GM23338 (cell line): ENCODE data around the gene CRYBG2. TPM values are rescaled to one million over a fixed set of nuclear protein-coding genes. Genes with fewer than 3 reads are reported as not detected.

Experiments used
- ATAC-seq: fragments of 200-7000 bp; cut with Tn5 transposase; 3 replicates; pipeline ENCODE4 v1.9.1; 2020
- DNase-seq: peaks from one replicate; pipeline ENCODE4 v3.0.0-alpha.2; 2015; ENCODE audit warnings: low spot score
- H2AFZ ChIP-seq: fragments of 200-600 bp; sonication (generic); 2 replicates; pipeline ENCODE4 v1.8.0; 2016; ENCODE audit warnings: antibody characterized with exemption, mild to moderate bottlenecking, moderate library complexity
- H3F3A ChIP-seq: fragments of 200-600 bp; sonication (generic); replicated peaks from 2 replicates; pipeline ENCODE4 v1.8.0; 2017; ENCODE audit warnings: antibody characterized with exemption, mixed run types, low read depth
- H3K27ac ChIP-seq: fragments of 200-600 bp; sonication (generic); 2 replicates; pipeline ENCODE4 v1.6.1; 2016; ENCODE audit warnings: low read depth
- H3K27me3 ChIP-seq: fragments of 200-600 bp; sonication (generic); 2 replicates; pipeline ENCODE4 v1.8.0; 2016; ENCODE audit warnings: mild to moderate bottlenecking, mixed run types, moderate library complexity; ENCODE audit not compliant: insufficient read depth
- H3K36me3 ChIP-seq: fragments of 200-600 bp; sonication (generic); 2 replicates; pipeline ENCODE4 v1.8.0; 2016; ENCODE audit warnings: mild to moderate bottlenecking; ENCODE audit not compliant: insufficient read depth
- H3K4me1 ChIP-seq: fragments of 200-600 bp; sonication (generic); 2 replicates; pipeline ENCODE4 v1.8.0; 2016; ENCODE audit warnings: mild to moderate bottlenecking, moderate library complexity; ENCODE audit not compliant: insufficient read depth
- H3K4me2 ChIP-seq: fragments of 200-600 bp; sonication (generic); 2 replicates; pipeline ENCODE4 v1.7.1; 2017; ENCODE audit warnings: mixed run types
- H3K4me3 ChIP-seq: fragments of 200-600 bp; sonication (generic); 2 replicates; pipeline ENCODE4 v1.6.1; 2016; ENCODE audit warnings: mixed run types
- H3K79me2 ChIP-seq: fragments of 200-600 bp; sonication (generic); replicated peaks from 2 replicates; pipeline ENCODE4 v1.8.0; 2017; ENCODE audit warnings: mild to moderate bottlenecking; ENCODE audit not compliant: insufficient read depth
- H3K9me2 ChIP-seq: fragments of 200-600 bp; sonication (generic); 2 replicates; pipeline ENCODE4 v1.8.0; 2017; ENCODE audit not compliant: insufficient read depth
- H4K20me1 ChIP-seq: fragments of 200-600 bp; sonication (generic); replicated peaks from 2 replicates; pipeline ENCODE4 v1.8.0; 2017; ENCODE audit warnings: mild to moderate bottlenecking; ENCODE audit not compliant: insufficient read depth
- H3K27ac Mint-ChIP-seq: 2 replicates; pipeline ENCODE4 v1.8.0; 2020; ENCODE audit warnings: inconsistent platforms, mild to moderate bottlenecking, moderate library complexity, mixed read lengths
- H3K27me3 Mint-ChIP-seq: 3 replicates; pipeline ENCODE4 v1.8.0; 2022; ENCODE audit warnings: low read depth, mild to moderate bottlenecking, moderate library complexity, mixed read lengths, inconsistent platforms; ENCODE audit not compliant: insufficient read depth, poor library complexity
- H3K36me3 Mint-ChIP-seq: 3 replicates; pipeline ENCODE4 v1.8.0; 2021; ENCODE audit warnings: low read depth, mild to moderate bottlenecking, inconsistent platforms, moderate library complexity, mixed read lengths
- H3K4me1 Mint-ChIP-seq: 3 replicates; pipeline ENCODE4 v1.8.0; 2020; ENCODE audit warnings: mild to moderate bottlenecking, inconsistent platforms, mixed read lengths
- H3K4me3 Mint-ChIP-seq: 3 replicates; pipeline ENCODE4 v1.8.0; 2021; ENCODE audit warnings: moderate library complexity, mild to moderate bottlenecking, inconsistent platforms, mixed read lengths
- H3K9me3 Mint-ChIP-seq: 3 replicates; pipeline ENCODE4 v1.8.0; 2020; ENCODE audit warnings: moderate library complexity, mild to moderate bottlenecking, inconsistent platforms, mixed read lengths
- POLR2AphosphoS5 ChIP-seq: IDR thresholded peaks from 2 replicates; pipeline ENCODE4 v1.6.1; 2016; ENCODE audit warnings: antibody characterized with exemption, low read depth
- STAT1 ChIP-seq: IDR thresholded peaks from one replicate; pipeline ENCODE4 v1.6.1; 2016; ENCODE audit warnings: antibody characterized with exemption; ENCODE audit not compliant: unreplicated experiment
- polyA plus RNA-seq: library from polyadenylated mRNA; unstranded; fragments of >200 nt; fragmentation: Nextera tagmentation; extraction: Ambion mirVana; gene quantifications from 2 replicates; pipeline ENCODE4 v1.2.1, GENCODE V29; 2016
- total RNA-seq: library from RNA; depleted of rRNA; stranded (reverse); fragments of >200 nt; shearing (Covaris generic); gene quantifications from 2 replicates; pipeline ENCODE4 v1.2.3, GENCODE V29; 2014
- TF ChIP-seq, protein P1 (sequence below): IDR thresholded peaks from one replicate; pipeline ENCODE4 v1.6.1; 2018; ENCODE audit warnings: antibody characterized with exemption; ENCODE audit not compliant: unreplicated experiment
- TF ChIP-seq, protein P2 (sequence below): fragments of 250-450 bp; sonication (Bioruptor Pico); IDR thresholded peaks from 2 replicates; pipeline ENCODE4 v1.5.0; 2020; ENCODE audit warnings: mild to moderate bottlenecking, moderate library complexity

CRYBG2 gene
- total and polyA plus RNA-seq, 2 experiments from 2014 or later = 17.6 to 18.4 TPM

DNA sequence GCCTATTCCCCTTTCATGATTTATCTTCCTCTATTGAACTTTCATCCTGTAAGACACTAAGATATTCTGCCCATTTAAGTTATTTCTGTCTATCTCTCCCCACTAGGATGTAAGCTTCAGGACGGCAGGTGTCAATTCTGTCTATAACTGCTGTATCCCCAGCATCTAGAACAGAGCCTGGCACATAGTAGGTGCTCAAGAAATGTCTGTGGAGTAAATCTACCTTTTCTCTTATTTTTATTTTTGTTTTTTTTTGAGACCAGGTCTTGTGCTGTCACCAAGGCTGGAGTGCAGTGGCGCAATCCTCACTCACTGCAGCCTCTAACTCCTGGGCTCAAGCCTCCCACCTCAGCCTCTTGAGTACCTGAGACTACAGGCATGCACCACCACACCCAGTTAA, 30.5 kb downstream of the CRYBG2 start (continued):
- TF ChIP-seq, protein P1, sequence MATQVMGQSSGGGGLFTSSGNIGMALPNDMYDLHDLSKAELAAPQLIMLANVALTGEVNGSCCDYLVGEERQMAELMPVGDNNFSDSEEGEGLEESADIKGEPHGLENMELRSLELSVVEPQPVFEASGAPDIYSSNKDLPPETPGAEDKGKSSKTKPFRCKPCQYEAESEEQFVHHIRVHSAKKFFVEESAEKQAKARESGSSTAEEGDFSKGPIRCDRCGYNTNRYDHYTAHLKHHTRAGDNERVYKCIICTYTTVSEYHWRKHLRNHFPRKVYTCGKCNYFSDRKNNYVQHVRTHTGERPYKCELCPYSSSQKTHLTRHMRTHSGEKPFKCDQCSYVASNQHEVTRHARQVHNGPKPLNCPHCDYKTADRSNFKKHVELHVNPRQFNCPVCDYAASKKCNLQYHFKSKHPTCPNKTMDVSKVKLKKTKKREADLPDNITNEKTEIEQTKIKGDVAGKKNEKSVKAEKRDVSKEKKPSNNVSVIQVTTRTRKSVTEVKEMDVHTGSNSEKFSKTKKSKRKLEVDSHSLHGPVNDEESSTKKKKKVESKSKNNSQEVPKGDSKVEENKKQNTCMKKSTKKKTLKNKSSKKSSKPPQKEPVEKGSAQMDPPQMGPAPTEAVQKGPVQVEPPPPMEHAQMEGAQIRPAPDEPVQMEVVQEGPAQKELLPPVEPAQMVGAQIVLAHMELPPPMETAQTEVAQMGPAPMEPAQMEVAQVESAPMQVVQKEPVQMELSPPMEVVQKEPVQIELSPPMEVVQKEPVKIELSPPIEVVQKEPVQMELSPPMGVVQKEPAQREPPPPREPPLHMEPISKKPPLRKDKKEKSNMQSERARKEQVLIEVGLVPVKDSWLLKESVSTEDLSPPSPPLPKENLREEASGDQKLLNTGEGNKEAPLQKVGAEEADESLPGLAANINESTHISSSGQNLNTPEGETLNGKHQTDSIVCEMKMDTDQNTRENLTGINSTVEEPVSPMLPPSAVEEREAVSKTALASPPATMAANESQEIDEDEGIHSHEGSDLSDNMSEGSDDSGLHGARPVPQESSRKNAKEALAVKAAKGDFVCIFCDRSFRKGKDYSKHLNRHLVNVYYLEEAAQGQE = no peak
- TF ChIP-seq STAT1 (no peak), POLR2AphosphoS5 (no peak)

DNA sequence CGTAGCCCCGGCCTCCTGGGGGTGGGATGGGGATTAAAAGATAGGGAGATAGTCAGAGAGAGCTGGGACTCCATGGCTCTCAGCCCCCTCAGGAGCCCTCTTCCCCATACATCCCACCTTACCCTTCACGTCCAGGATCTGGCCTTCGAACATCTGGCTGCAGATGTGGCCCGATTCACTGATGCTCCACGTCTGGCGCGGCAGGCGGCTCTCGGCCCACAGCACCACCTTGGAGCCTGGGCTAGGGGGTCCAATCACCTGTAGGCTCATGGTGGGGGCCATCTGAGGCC, 31.9 kb downstream of the CRYBG2 start:
- H3K27ac ChIP-seq = no peak overlapping the region
- no peak overlapping the region for H3K4me3 ChIP-seq
- no peaks in the 10 kb centered on the region for H3K79me2 ChIP-seq
- H3F3A ChIP-seq = peaks cover 7% of the 10 kb centered on the region; the same call in 1 of the 2 replicates
- no peaks in the 10 kb centered on the region for H3K9me2 ChIP-seq
- H3K27me3 ChIP-seq = no peaks in the 10 kb centered on the region
- Mint-ChIP-seq H3K27ac (no peak overlapping the region), H3K4me1 (peaks cover 16% of the 10 kb centered on the region), H3K9me3 (no peaks in the 10 kb centered on the region; the same call in 2 of the 3 replicates), H3K27me3 (peaks cover 6% of the 10 kb centered on the region), H3K4me3 (no peak overlapping the region), H3K36me3 (peaks cover 37% of the 10 kb centered on the region)
- H3K36me3 ChIP-seq = peaks cover 8% of the 10 kb centered on the region
- no peak overlapping the region for H2AFZ ChIP-seq
- peaks cover 14% of the 10 kb centered on the region for H3K4me1 ChIP-seq
- TF ChIP-seq, protein P2, sequence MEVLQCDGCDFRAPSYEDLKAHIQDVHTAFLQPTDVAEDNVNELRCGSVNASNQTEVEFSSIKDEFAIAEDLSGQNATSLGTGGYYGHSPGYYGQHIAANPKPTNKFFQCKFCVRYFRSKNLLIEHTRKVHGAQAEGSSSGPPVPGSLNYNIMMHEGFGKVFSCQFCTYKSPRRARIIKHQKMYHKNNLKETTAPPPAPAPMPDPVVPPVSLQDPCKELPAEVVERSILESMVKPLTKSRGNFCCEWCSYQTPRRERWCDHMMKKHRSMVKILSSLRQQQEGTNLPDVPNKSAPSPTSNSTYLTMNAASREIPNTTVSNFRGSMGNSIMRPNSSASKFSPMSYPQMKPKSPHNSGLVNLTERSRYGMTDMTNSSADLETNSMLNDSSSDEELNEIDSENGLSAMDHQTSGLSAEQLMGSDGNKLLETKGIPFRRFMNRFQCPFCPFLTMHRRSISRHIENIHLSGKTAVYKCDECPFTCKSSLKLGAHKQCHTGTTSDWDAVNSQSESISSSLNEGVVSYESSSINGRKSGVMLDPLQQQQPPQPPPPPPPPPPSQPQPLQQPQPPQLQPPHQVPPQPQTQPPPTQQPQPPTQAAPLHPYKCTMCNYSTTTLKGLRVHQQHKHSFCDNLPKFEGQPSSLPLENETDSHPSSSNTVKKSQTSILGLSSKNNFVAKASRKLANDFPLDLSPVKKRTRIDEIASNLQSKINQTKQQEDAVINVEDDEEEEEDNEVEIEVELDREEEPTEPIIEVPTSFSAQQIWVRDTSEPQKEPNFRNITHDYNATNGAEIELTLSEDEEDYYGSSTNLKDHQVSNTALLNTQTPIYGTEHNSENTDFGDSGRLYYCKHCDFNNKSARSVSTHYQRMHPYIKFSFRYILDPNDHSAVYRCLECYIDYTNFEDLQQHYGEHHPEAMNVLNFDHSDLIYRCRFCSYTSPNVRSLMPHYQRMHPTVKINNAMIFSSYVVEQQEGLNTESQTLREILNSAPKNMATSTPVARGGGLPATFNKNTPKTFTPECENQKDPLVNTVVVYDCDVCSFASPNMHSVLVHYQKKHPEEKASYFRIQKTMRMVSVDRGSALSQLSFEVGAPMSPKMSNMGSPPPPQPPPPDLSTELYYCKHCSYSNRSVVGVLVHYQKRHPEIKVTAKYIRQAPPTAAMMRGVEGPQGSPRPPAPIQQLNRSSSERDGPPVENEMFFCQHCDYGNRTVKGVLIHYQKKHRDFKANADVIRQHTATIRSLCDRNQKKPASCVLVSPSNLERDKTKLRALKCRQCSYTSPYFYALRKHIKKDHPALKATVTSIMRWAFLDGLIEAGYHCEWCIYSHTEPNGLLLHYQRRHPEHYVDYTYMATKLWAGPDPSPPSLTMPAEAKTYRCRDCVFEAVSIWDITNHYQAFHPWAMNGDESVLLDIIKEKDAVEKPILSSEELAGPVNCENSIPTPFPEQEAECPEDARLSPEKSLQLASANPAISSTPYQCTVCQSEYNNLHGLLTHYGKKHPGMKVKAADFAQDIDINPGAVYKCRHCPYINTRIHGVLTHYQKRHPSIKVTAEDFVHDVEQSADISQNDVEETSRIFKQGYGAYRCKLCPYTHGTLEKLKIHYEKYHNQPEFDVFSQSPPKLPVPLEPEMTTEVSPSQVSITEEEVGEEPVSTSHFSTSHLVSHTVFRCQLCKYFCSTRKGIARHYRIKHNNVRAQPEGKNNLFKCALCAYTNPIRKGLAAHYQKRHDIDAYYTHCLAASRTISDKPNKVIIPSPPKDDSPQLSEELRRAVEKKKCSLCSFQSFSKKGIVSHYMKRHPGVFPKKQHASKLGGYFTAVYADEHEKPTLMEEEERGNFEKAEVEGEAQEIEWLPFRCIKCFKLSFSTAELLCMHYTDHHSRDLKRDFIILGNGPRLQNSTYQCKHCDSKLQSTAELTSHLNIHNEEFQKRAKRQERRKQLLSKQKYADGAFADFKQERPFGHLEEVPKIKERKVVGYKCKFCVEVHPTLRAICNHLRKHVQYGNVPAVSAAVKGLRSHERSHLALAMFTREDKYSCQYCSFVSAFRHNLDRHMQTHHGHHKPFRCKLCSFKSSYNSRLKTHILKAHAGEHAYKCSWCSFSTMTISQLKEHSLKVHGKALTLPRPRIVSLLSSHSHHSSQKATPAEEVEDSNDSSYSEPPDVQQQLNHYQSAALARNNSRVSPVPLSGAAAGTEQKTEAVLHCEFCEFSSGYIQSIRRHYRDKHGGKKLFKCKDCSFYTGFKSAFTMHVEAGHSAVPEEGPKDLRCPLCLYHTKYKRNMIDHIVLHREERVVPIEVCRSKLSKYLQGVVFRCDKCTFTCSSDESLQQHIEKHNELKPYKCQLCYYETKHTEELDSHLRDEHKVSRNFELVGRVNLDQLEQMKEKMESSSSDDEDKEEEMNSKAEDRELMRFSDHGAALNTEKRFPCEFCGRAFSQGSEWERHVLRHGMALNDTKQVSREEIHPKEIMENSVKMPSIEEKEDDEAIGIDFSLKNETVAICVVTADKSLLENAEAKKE (CRISPR knock-in tag) = no peak
- no peak overlapping the region for H3K4me2 ChIP-seq
- H4K20me1 ChIP-seq = no peaks in the 10 kb centered on the region
- ATAC-seq (no peak), DNase-seq (no peak)
